K562 (cell line): Measurements from ENCODE around the gene VEGFB. TPM values are rescaled to one million over a fixed set of nuclear protein-coding genes. Genes with fewer than 3 reads are reported as not detected.

Experiments used
- BCOR ChIP-seq: fragments of 450-650 bp; IDR thresholded peaks from 2 replicates; pipeline ENCODE4 v1.6.1; 2016
- CEBPZ ChIP-seq: fragments of 150-350 bp; IDR thresholded peaks from 2 replicates; pipeline ENCODE4 v1.6.1; 2014; ENCODE audit warnings: low read depth, mild to moderate bottlenecking, low read length, borderline replicate concordance
- FOXJ2 ChIP-seq: fragments of 200-800 bp; sonication (Bioruptor generic); IDR thresholded peaks from 2 replicates; pipeline ENCODE4 v1.6.1; 2016; ENCODE audit warnings: missing genetic modification characterization, missing compliant biosample characterization
- GMEB1 ChIP-seq: fragments of 250-450 bp; sonication (Bioruptor Pico); IDR thresholded peaks from 2 replicates; pipeline ENCODE4 v1.4.0; 2020; ENCODE audit warnings: mild to moderate bottlenecking
- HNRNPL ChIP-seq: fragments of 200-400 bp; formaldehyde crosslinking; IDR thresholded peaks from 2 replicates; pipeline ENCODE4 v1.6.1; 2017; ENCODE audit warnings: low read depth, mild to moderate bottlenecking, low read length
- KAT7 ChIP-seq: sonication (generic); formaldehyde crosslinking; IDR thresholded peaks from 2 replicates; pipeline ENCODE4 v1.8.0; 2022; ENCODE audit warnings: missing genetic modification reagents, mild to moderate bottlenecking, borderline replicate concordance
- PATZ1 ChIP-seq: fragments of 250-450 bp; sonication (Bioruptor Pico); IDR thresholded peaks from 2 replicates; pipeline ENCODE4 v1.5.0; 2020; ENCODE audit warnings: mild to moderate bottlenecking, borderline replicate concordance
- XRCC4 ChIP-seq: IDR thresholded peaks from one replicate; pipeline ENCODE4 v1.6.1; 2011; ENCODE audit not compliant: insufficient read depth, insufficient read length; ENCODE audit errors: extremely low read depth
- ZNF175 ChIP-seq: fragments of 200-800 bp; sonication (Bioruptor generic); IDR thresholded peaks from 2 replicates; pipeline ENCODE4 v1.6.1; 2016; ENCODE audit warnings: low read depth, mild to moderate bottlenecking, missing genetic modification characterization, missing compliant biosample characterization
- ZNF232 ChIP-seq: sonication (generic); formaldehyde crosslinking; IDR thresholded peaks from 2 replicates; pipeline ENCODE4 v1.8.0; 2022; ENCODE audit warnings: mild to moderate bottlenecking, missing genetic modification reagents
- ZNF253 ChIP-seq: fragments of 250-450 bp; sonication (Bioruptor Pico); conservative IDR thresholded peaks from 2 replicates; pipeline ENCODE4 v1.6.1; 2021; ENCODE audit warnings: mild to moderate bottlenecking
- ZNF436 ChIP-seq: fragments of 250-450, 450-650 bp; sonication (Bioruptor Pico); formaldehyde crosslinking; IDR thresholded peaks from 2 replicates; pipeline ENCODE4 v1.7.0; 2020; ENCODE audit warnings: mild to moderate bottlenecking
- ZNF592 ChIP-seq: fragments of 450-650 bp; IDR thresholded peaks from 2 replicates; pipeline ENCODE4 v1.6.1; 2017; ENCODE audit warnings: antibody characterized with exemption, mild to moderate bottlenecking
- ZNF644 ChIP-seq: fragments of 200-800 bp; sonication (Bioruptor generic); IDR thresholded peaks from 2 replicates; pipeline ENCODE4 v1.6.1; 2016; ENCODE audit warnings: low read depth, missing genetic modification characterization, missing compliant biosample characterization
- polyA plus RNA-seq, 8 experiments: library from polyadenylated mRNA; depleted of rRNA in 4 of 8; stranded (reverse) in 5 of 8; unstranded in 3 of 8; fragments of >200 nt; fragmentation: Nextera tagmentation in 2 of 8; fragmentation: Illumina TruSeq in 1 of 8; extraction: Ambion mirVana in 2 of 8; extraction: Trizol in 1 of 8; gene quantifications; 2 replicates each; pipeline versions ENCODE4 v1.2.1 to v1.2.3, GENCODE V29; 2011 to 2014; ENCODE audit warnings: inconsistent platforms in 1 of 8, missing spikeins in 1 of 8
- total RNA-seq, 7 experiments: library from RNA; depleted of rRNA in 6 of 7; stranded (reverse); fragments of >200 nt in 6 of 7; fragmentation: Illumina TruSeq in 2 of 7; extraction: Trizol in 2 of 7; gene quantifications; 2 replicates each; pipeline versions ENCODE4 v1.2.1 to v1.2.3, GENCODE V29; 2011 to 2021; ENCODE audit warnings: low replicate concordance in 1 of 7

VEGFB gene
- total and polyA plus RNA-seq, 9 of the 15 experiments (the other 6 are each of a cell fraction or from before 2014, with no cell fraction given) = 11.0 to 83.4 (median 25.7) TPM

- TF ChIP-seq ZNF253 (no peak), XRCC4 (no peak), ZNF175 (CRISPR knock-in tag) (peak; percentile 26; the same call in 1 of the 2 replicates), ZNF644 (tag) (no peak), ZNF436 (peak; percentile 99), ZNF592 (0 out of 2 replicates have a peak, but pooled peaks have one; percentile 70), ZNF232 (CRISPR knock-in tag) (peak; percentile 16; the same call in 1 of the 2 replicates), HNRNPL (no peak), CEBPZ (no peak), PATZ1 (CRISPR knock-in tag) (peak; percentile 57; the same call in 1 of the 2 replicates), GMEB1 (CRISPR knock-in tag) (no peak), FOXJ2 (no peak; the same call in 1 of the 2 replicates), KAT7 (CRISPR knock-in tag) (peak; percentile 82; the same call in 1 of the 2 replicates), BCOR (peak; percentile 88)
These were observed 34.6 kb downstream of the VEGFB start (continued) for GRCh38 chr11:64268893-64269539.
